ENCODE results near the gene YKT6. TPM values are rescaled to one million over a fixed set of nuclear protein-coding genes. Genes with fewer than 3 reads are reported as not detected.

The YKT6 gene
- total and polyA plus RNA-seq, 3 donors from 2014 or later, result 66.5 to 85.9 (median 72.3) TPM

GRCh38 chr7:44236333-44236728 lies 35.6 kb downstream of the YKT6 start:
- TF ChIP-seq CTCF (IDR thresholded peaks at IDR 0.05) (no peak), POLR2A (IDR thresholded peaks at IDR 0.05) (no peak)
- 56 to 73% methylated on average over 3 to 4 of the region's 4 CpGs for WGBS, 2 donors
- intact Hi-C loops (cut with DNase I; ENCODE audit: low total_unique reads), result no loop called here
- Histone ChIP-seq H3K27ac (no peak overlapping the region), H3K9me3 (no peaks in the 10 kb centered on the region), H3K27me3 (no peaks in the 10 kb centered on the region), H3K4me3 (no peak overlapping the region), H3K4me1 (no peaks in the 10 kb centered on the region), H3K36me3 (ENCODE audit: low read depth, missing control alignments) (no peaks in the 10 kb centered on the region)
- no peak for DNase-seq

- Histone ChIP-seq H3K4me3 (no peak overlapping the region), H3K9me3 (no peaks in the 10 kb centered on the region), H3K27ac (no peak overlapping the region), H3K4me1 (no peaks in the 10 kb centered on the region), H3K36me3 (ENCODE audit: low read depth, missing control alignments) (no peaks in the 10 kb centered on the region), H3K27me3 (no peaks in the 10 kb centered on the region)
- WGBS, 2 donors, result 93% methylated on average over 10 of the region's 10 CpGs; no CpG with 5 or more reads in 1 of the 2 donors
- DNase-seq, result no peak
- TF ChIP-seq CTCF (IDR thresholded peaks at IDR 0.05), result no peak
- no peak for TF ChIP-seq POLR2A (IDR thresholded peaks at IDR 0.05)
- intact Hi-C loops (cut with DNase I; ENCODE audit: low total_unique reads), result no loop called here
Observed at GRCh38 chr7:44237696-44238095, 36.9 kb downstream of the YKT6 start.

- TF ChIP-seq CTCF (IDR thresholded peaks at IDR 0.05), result no peak
- TF ChIP-seq POLR2A (IDR thresholded peaks at IDR 0.05), result no peak
- Histone ChIP-seq H3K36me3 (ENCODE audit: low read depth, missing control alignments) (no peaks in the 10 kb centered on the region), H3K27me3 (no peaks in the 10 kb centered on the region), H3K4me3 (no peak overlapping the region), H3K4me1 (no peaks in the 10 kb centered on the region), H3K27ac (no peak overlapping the region), H3K9me3 (no peaks in the 10 kb centered on the region)
- intact Hi-C loops (cut with DNase I; ENCODE audit: low total_unique reads), result no loop called here
- WGBS, 2 donors, result 71 to 84% methylated on average over 6 to 17 of the region's 17 CpGs
- DNase-seq, result no peak
Observed at GRCh38 chr7:44238116-44238695, 37.4 kb downstream of the YKT6 start.

- no peaks in the 10 kb centered on the region for H3K36me3 ChIP-seq (ENCODE audit: low read depth, missing control alignments)
- WGBS, 2 donors, result 83% methylated on average over 22 to 23 of the region's 24 CpGs
- H3K4me3 ChIP-seq, result no peak overlapping the region
- no peaks in the 10 kb centered on the region for H3K4me1 ChIP-seq
- no peak overlapping the region for H3K27ac ChIP-seq
- H3K9me3 ChIP-seq, result no peaks in the 10 kb centered on the region
- H3K27me3 ChIP-seq, result no peaks in the 10 kb centered on the region
- TF ChIP-seq CTCF (IDR thresholded peaks at IDR 0.05), result no peak
- no peak for TF ChIP-seq POLR2A (IDR thresholded peaks at IDR 0.05)
- no peak for DNase-seq
- intact Hi-C loops (cut with DNase I; ENCODE audit: low total_unique reads), result no loop called here
Observed at GRCh38 chr7:44239361-44239760, 38.6 kb downstream of the YKT6 start.

- Histone ChIP-seq H3K36me3 (ENCODE audit: low read depth, missing control alignments) (no peaks in the 10 kb centered on the region), H3K4me3 (no peak overlapping the region), H3K27ac (no peak overlapping the region), H3K4me1 (no peaks in the 10 kb centered on the region), H3K9me3 (no peaks in the 10 kb centered on the region), H3K27me3 (no peaks in the 10 kb centered on the region)
- intact Hi-C loops (cut with DNase I; ENCODE audit: low total_unique reads), result loop anchor here (10.0 kb wide), 1 partner anchor 234 kb away; no protein-coding TSS in a partner anchor
- WGBS, 2 donors, result 83% methylated on average over 15 to 16 of the region's 16 CpGs
- no peak for TF ChIP-seq CTCF (IDR thresholded peaks at IDR 0.05)
- no peak for TF ChIP-seq POLR2A (IDR thresholded peaks at IDR 0.05)
- no peak for DNase-seq
Observed at GRCh38 chr7:44240376-44240775, 39.6 kb downstream of the YKT6 start.

Measured in testis (tissue), 3 donors.